GM12872 (cell line): ENCODE measurements around the gene GIGYF2.

Source experiments
- CTCF ChIP-seq: IDR thresholded peaks from 3 replicates; pipeline ENCODE4 v1.5.1; 2011; ENCODE audit warnings: low read depth, mild to moderate bottlenecking, low read length, moderate library complexity; ENCODE audit not compliant: insufficient read depth

GIGYF2 gene

DNA sequence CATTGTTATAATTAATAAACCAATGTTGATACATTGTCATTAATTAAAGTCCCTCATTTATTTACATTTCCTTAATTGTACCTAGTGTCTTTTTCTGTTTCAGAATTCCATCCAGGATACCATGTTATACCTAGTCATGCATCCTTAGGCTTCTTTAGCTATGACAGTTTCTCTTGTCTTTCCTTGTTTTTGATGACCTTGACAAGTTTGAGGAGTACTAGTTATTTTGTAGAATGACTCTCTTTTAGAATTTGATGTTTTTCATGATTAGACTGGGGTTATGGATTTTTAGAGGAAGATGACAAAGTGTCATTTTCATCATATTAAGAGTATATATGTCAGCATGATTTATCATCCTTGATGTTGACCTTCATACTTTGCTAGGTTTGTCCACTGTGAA lies 16.4 kb downstream of the GIGYF2 start:
- no peak for TF ChIP-seq CTCF

DNA sequence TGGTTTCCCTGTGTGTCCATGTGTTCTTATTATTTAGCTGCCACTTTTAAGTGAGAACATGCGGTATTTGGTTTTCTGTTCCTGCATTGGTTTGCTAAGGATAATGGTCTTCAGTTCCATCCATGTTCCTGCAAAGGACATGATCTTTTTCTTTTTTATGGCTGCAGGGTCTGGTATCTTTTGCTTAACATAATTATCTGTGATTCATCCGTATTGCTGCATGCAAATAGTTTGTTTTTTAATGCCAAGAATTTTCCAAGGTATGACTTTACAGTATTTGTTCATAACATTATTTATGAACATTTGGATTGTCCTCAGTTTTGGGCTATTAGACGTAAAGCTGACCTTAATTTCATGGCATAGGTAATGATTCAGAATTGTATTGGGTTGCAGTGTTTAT lies 17.8 kb downstream of the GIGYF2 start:
- no peak for TF ChIP-seq CTCF

- no peak for TF ChIP-seq CTCF
Observed at GRCh38 chr2:232721261-232721660, 24.1 kb downstream of the GIGYF2 start.

DNA sequence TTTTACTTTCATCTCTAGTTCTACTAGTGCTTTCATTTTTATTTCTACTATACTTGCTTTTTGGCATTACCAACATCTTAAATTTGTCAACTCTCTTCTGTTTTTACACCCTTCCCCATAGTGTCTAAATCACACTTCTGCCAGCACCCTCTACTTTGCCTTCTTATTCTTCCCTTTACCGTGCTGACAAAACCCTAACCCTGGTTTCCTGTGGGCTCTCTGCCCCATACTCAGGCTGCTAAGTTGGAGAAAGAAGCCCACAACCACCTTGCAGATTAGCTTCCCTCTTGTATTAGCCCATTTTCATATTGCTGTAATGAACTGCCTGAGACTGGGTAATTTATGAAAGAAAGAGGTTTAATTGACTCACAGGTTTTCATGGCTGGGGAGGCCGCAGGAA lies 24.8 kb downstream of the GIGYF2 start:
- TF ChIP-seq CTCF, result no peak

DNA sequence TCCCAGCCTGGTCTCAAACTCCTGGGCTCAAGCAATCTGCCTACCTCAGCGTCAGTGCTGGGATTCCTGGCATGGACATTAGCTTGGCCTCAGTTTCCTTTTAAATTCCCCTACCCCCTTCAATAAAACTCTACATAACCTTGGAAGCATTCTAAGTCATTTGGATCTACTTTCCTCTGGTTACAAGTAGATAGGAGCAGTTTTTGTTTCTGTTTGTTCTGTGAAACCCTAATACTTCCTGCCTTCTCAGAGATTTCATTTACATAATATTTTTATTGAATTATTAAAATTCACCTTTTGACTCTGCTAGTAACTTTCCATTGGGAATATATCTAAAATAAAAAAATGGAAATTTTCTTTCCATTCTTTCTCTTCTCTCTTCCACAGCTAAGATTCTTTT lies 25.9 kb downstream of the GIGYF2 start:
- no peak for TF ChIP-seq CTCF

- TF ChIP-seq CTCF, result no peak
Observed at GRCh38 chr2:232728785-232729184, 31.7 kb downstream of the GIGYF2 start.

DNA sequence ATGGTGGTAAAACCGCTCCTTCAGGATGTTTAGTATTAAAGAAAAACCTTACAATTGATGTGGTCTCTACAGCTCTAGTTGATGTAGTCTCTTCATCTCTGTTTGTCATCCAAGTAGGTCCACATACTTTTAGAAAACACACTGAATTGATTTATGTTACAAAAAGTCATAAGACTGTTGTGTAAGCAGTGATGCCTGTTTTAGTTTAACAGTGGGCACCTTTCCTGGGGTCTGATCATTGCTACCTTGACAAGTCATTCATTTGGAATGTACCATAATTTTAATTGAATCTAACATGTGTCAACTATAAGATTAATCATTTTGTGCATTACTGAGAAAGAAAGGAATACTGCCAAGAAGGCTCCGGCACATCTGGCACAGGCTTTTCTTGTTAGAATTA lies 34.3 kb downstream of the GIGYF2 start:
- TF ChIP-seq CTCF, result no peak

- no peak for TF ChIP-seq CTCF
Observed at GRCh38 chr2:232741294-232741693, 44.2 kb downstream of the GIGYF2 start.
